IMR-90 (cell line): Measurements from ENCODE around the gene NAPSA. TPM values are rescaled to one million over a fixed set of nuclear protein-coding genes. Genes with fewer than 3 reads are reported as not detected.

ENCODE experiments used
- ATAC-seq: fragments of 200-7000 bp; cut with Tn5 transposase; 2 replicates; pipeline ENCODE4 v1.9.1; 2020; ENCODE audit warnings: low read depth, mild to moderate bottlenecking, moderate library complexity
- BruUV-seq: library from RNA; stranded (reverse); fragments of 400-500 nt; replicated peaks from 2 replicates; lab custom pipeline; 2021; lab: Mats Ljungman, UMichigan
- CTCF ChIA-PET: fragments of 300-600 bp; formaldehyde crosslinking; extraction: SDS; loops from one replicate; lab custom pipeline; 2021; ENCODE audit warnings: antibody characterized with exemption; lab: Yijun Ruan, JAX
- POLR2A ChIA-PET: fragments of 300-600 bp; sonication (Branson Sonifier 250); formaldehyde crosslinking; loops from one replicate; lab custom pipeline; 2022; ENCODE audit warnings: antibody characterized with exemption; ENCODE audit not compliant: unreplicated experiment; lab: Charles Lee
- DNase-seq: peaks from one replicate; pipeline ENCODE4 v3.0.0; 2013
- H2AFZ ChIP-seq: replicated peaks from 2 replicates; pipeline ENCODE3; 2013; ENCODE audit warnings: low read length, mild to moderate bottlenecking; ENCODE audit not compliant: poor library complexity
- H2AK5ac ChIP-seq: 2 replicates; pipeline ENCODE4 v1.6.1; 2013; ENCODE audit warnings: low read depth, low read length, inconsistent platforms
- H2AK9ac ChIP-seq: replicated peaks from 2 replicates; pipeline ENCODE3; 2013; ENCODE audit warnings: mild to moderate bottlenecking, low read depth, low read length, moderate library complexity; ENCODE audit not compliant: poor library complexity
- H2BK120ac ChIP-seq: 2 replicates; pipeline ENCODE4 v1.6.1; 2013; ENCODE audit warnings: low read depth, low read length, inconsistent platforms
- H2BK15ac ChIP-seq: 3 replicates; pipeline ENCODE4 v1.6.1; 2013; ENCODE audit warnings: low read depth, low read length, inconsistent platforms
- H2BK20ac ChIP-seq: 2 replicates; pipeline ENCODE4 v1.6.1; 2013; ENCODE audit warnings: low read depth, mild to moderate bottlenecking, inconsistent platforms, low read length, moderate library complexity
- H2BK5ac ChIP-seq: 2 replicates; pipeline ENCODE4 v1.6.1; 2013; ENCODE audit warnings: mild to moderate bottlenecking, low read depth, low read length, inconsistent platforms; ENCODE audit not compliant: poor library complexity, severe bottlenecking
- H3K14ac ChIP-seq: replicated peaks from 2 replicates; pipeline ENCODE4 v1.6.1; 2013; ENCODE audit warnings: low read depth, low read length, inconsistent platforms
- H3K18ac ChIP-seq: 2 replicates; pipeline ENCODE4 v1.6.1; 2013; ENCODE audit warnings: low read depth, low read length, control low read depth
- H3K23ac ChIP-seq: 2 replicates; pipeline ENCODE4 v1.6.1; 2013; ENCODE audit warnings: low read depth, low read length, inconsistent platforms
- H3K27ac ChIP-seq: 2 replicates; pipeline ENCODE4 v1.5.1; 2013; ENCODE audit warnings: mild to moderate bottlenecking, control low read depth, low read length; ENCODE audit not compliant: insufficient read depth
- H3K27me3 ChIP-seq: 2 replicates; pipeline ENCODE4 v1.6.1; 2013; ENCODE audit warnings: low read length; ENCODE audit not compliant: control insufficient read depth, insufficient read depth
- H3K36me3 ChIP-seq: 2 replicates; pipeline ENCODE4 v1.6.1; 2013; ENCODE audit warnings: low read length, mixed read lengths; ENCODE audit not compliant: control insufficient read depth, insufficient read depth
- H3K4ac ChIP-seq: 2 replicates; pipeline ENCODE4 v1.6.1; 2013; ENCODE audit warnings: low read depth, low read length, inconsistent platforms
- H3K4me1 ChIP-seq: 2 replicates; pipeline ENCODE4 v1.6.1; 2013; ENCODE audit warnings: low read length, mixed read lengths; ENCODE audit not compliant: control insufficient read depth, insufficient read depth
- H3K4me2 ChIP-seq: 2 replicates; pipeline ENCODE4 v1.6.1; 2013; ENCODE audit warnings: low read depth, mild to moderate bottlenecking, control low read depth, low read length, moderate library complexity
- H3K4me3 ChIP-seq: 2 replicates; pipeline ENCODE4 v1.5.1; 2013; ENCODE audit warnings: low read depth, mild to moderate bottlenecking, control low read depth, low read length, moderate library complexity; ENCODE audit not compliant: insufficient read depth
- H3K56ac ChIP-seq: 2 replicates; pipeline ENCODE4 v1.6.1; 2013; ENCODE audit warnings: low read length, inconsistent platforms; ENCODE audit not compliant: insufficient read depth; ENCODE audit errors: extremely low read depth
- H3K79me1 ChIP-seq, 2 experiments: 2 replicates each; pipeline ENCODE4 v1.6.1; 2013; ENCODE audit warnings: low read length in 2 of 2, inconsistent platforms in 1 of 2, low read depth in 1 of 2
- H3K9ac ChIP-seq: 2 replicates; pipeline ENCODE4 v1.6.1; 2013; ENCODE audit warnings: low read depth, low read length, control low read depth
- H3K9me1 ChIP-seq: 2 replicates; pipeline ENCODE4 v1.6.1; 2013; ENCODE audit warnings: low read length, inconsistent platforms; ENCODE audit not compliant: insufficient read depth
- H3K9me3 ChIP-seq: 2 replicates; pipeline ENCODE4 v1.6.1; 2013; ENCODE audit warnings: low read length; ENCODE audit not compliant: control insufficient read depth, insufficient read depth
- H4K20me1 ChIP-seq: 2 replicates; pipeline ENCODE4 v1.6.1; 2013; ENCODE audit warnings: low read length, inconsistent platforms; ENCODE audit not compliant: insufficient read depth
- H4K5ac ChIP-seq: 2 replicates; pipeline ENCODE4 v1.6.1; 2013; ENCODE audit warnings: mild to moderate bottlenecking, low read depth, low read length, control low read depth
- H4K8ac ChIP-seq, 2 experiments: 2 replicates each; pipeline ENCODE4 v1.6.1; 2013; ENCODE audit warnings: low read depth in 2 of 2, low read length in 2 of 2, control low read depth in 1 of 2, inconsistent platforms in 1 of 2
- H4K91ac ChIP-seq: 2 replicates; pipeline ENCODE4 v1.6.1; 2013; ENCODE audit warnings: low read depth, low read length, inconsistent platforms; ENCODE audit not compliant: insufficient read depth
- BHLHE40 ChIP-seq: fragments of 150-350 bp; IDR thresholded peaks from 2 replicates; pipeline ENCODE4 v1.6.1; 2016; ENCODE audit warnings: mild to moderate bottlenecking, low read depth, low read length
- CEBPB ChIP-seq: IDR thresholded peaks from 2 replicates; pipeline ENCODE4 v1.6.1; 2012; ENCODE audit warnings: low read depth, low read length, improper control_type of control experiment
- CHD1 ChIP-seq: IDR thresholded peaks from 2 replicates; pipeline ENCODE4 v1.6.1; 2012; ENCODE audit warnings: low read depth, low read length, improper control_type of control experiment
- FOS ChIP-seq: fragments of 150-350 bp; IDR thresholded peaks from 2 replicates; pipeline ENCODE4 v1.6.1; 2016; ENCODE audit warnings: low read depth, low read length
- MAFK ChIP-seq: IDR thresholded peaks from 2 replicates; pipeline ENCODE4 v1.6.1; 2012; ENCODE audit warnings: low read depth, low read length, improper control_type of control experiment
- MAZ ChIP-seq: IDR thresholded peaks from 2 replicates; pipeline ENCODE4 v1.6.1; 2012; ENCODE audit warnings: low read depth, mild to moderate bottlenecking, low read length, improper control_type of control experiment, moderate library complexity, borderline replicate concordance
- NFE2L2 ChIP-seq: fragments of 150-350 bp; IDR thresholded peaks from 2 replicates; pipeline ENCODE4 v1.6.1; 2016; ENCODE audit warnings: low read depth, mild to moderate bottlenecking, low read length
- POLR2A ChIP-seq: IDR thresholded peaks from 2 replicates; pipeline ENCODE4 v1.6.1; 2012; ENCODE audit warnings: mild to moderate bottlenecking, low read depth, low read length
- RAD21 ChIP-seq: IDR thresholded peaks from 2 replicates; pipeline ENCODE4 v1.6.1; 2012; ENCODE audit warnings: low read length, improper control_type of control experiment
- SMC3 ChIP-seq: fragments of 150-350 bp; IDR thresholded peaks from 2 replicates; pipeline ENCODE4 v1.6.1; 2016; ENCODE audit warnings: low read depth, mild to moderate bottlenecking, antibody characterized with exemption, low read length, moderate library complexity
- WGBS, 2 experiments: methylation state at CpG; one replicate each; pipeline versions ENCODE4 v1.1.5 to v1.1.7; 2013; ENCODE audit warnings: missing lambda C conversion rate in 2 of 2; ENCODE audit not compliant: insufficient read length in 1 of 2; ENCODE audit errors: extremely low coverage in 2 of 2; 5-methylcytosine and 5-hydroxymethylcytosine counted together
- dilution Hi-C: fragments of 300-500 bp; cut with HindIII; formaldehyde crosslinking; loops from one replicate; pipeline ENCODE4 v1.14.3; 2018; ENCODE audit warnings: low sequenced_read_pairs; ENCODE audit not compliant: unreplicated experiment
- in situ Hi-C: fragments of 300-500 bp; cut with MboI; formaldehyde crosslinking; loops from 3 replicates; pipeline ENCODE4 v1.14.3; 2019; ENCODE audit warnings: low sequenced_read_pairs, inconsistent platforms, mixed read lengths
- intact Hi-C: fragments of 100-400 bp; cut with micrococcal nuclease; formaldehyde crosslinking; loops from 2 replicates; pipeline ENCODE4 v1.10.0; 2022
- polyA plus RNA-seq, 3 experiments: library from polyadenylated mRNA; depleted of rRNA; stranded (reverse); fragments of >200 nt; gene quantifications; 2 replicates each; pipeline ENCODE4 v1.2.3, GENCODE V29; 2012; ENCODE audit warnings: low replicate concordance in 1 of 3
- total RNA-seq: library from RNA; depleted of rRNA; stranded (reverse); fragments of >200 nt; gene quantifications from 2 replicates; pipeline ENCODE4 v1.2.3, GENCODE V29; 2012
- TF ChIP-seq, protein P1 (sequence below): fragments of 150-350 bp; IDR thresholded peaks from 2 replicates; pipeline ENCODE4 v1.6.1; 2016; ENCODE audit warnings: low read depth, mild to moderate bottlenecking, low read length, moderate library complexity, borderline replicate concordance
- TF ChIP-seq, protein P2 (sequence below): conservative IDR thresholded peaks from 2 replicates; pipeline ENCODE4 v1.5.1; 2012; ENCODE audit warnings: mild to moderate bottlenecking, low read depth, low read length, improper control_type of control experiment
- TF ChIP-seq, protein P3 (sequence below): fragments of 150-350 bp; IDR thresholded peaks from 2 replicates; pipeline ENCODE4 v1.6.1; 2017; ENCODE audit warnings: mild to moderate bottlenecking, antibody characterized with exemption, low read length, low read depth

NAPSA gene
- total and polyA plus RNA-seq, 2 of the 4 experiments (the other 2 are of a cell fraction), result 0.39 TPM; not detected in 1

DNA sequence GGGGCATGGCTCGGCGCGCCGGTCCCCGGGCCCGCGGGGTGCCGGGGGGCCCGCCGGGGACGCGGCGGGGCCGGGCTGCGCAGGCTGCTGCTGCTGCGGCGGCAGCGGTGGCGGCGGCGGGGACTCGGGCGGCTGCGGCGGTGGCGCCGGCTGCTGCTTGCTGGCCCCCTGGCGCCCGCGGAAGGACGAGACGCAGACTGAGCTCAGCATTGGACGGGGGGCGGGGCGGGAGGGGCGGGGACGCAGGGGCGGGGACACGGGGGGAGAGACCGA, 36.6 kb downstream of the NAPSA start:
- no peak overlapping the region for H2AK9ac ChIP-seq
- H3K36me3 ChIP-seq, result no peaks in the 10 kb centered on the region
- WGBS, 2 experiments, result no CpG with 5 or more reads among the region's 40 CpGs
- H2AFZ ChIP-seq, result no peak overlapping the region
- H3K14ac ChIP-seq, result no peak overlapping the region
- no TSS peak for BruUV-seq
- no peak overlapping the region for H4K91ac ChIP-seq
- intact Hi-C loops (no loop called here), in situ Hi-C loops (no loop called here), dilution Hi-C loops (no loop called here)
- H2AK5ac ChIP-seq, result no peak overlapping the region
- ATAC-seq, result no peak
- H3K9me1 ChIP-seq, result no peaks in the 10 kb centered on the region; the same call in 1 of the 2 replicates
- H3K23ac ChIP-seq, result no peak overlapping the region
- no peak overlapping the region for H3K9ac ChIP-seq
- H2BK5ac ChIP-seq, result no peak overlapping the region
- H3K4me3 ChIP-seq, result peak overlapping the region; percentile 25; the same call in 1 of the 2 replicates
- peaks cover 46% of the 10 kb centered on the region for H3K27me3 ChIP-seq
- H2BK20ac ChIP-seq, result no peak overlapping the region
- H3K79me1 ChIP-seq, result no peaks in the 10 kb centered on the region
- no peak overlapping the region for H3K56ac ChIP-seq
- POLR2A ChIA-PET, result no interaction called here
- H4K8ac ChIP-seq, result no peak overlapping the region
- H3K4me2 ChIP-seq, result no peak overlapping the region
- H3K18ac ChIP-seq, result no peak overlapping the region
- CTCF ChIA-PET, result no interaction called here
- H3K4me1 ChIP-seq, result no peaks in the 10 kb centered on the region
- H4K20me1 ChIP-seq, result no peaks in the 10 kb centered on the region
- peaks cover 11% of the 10 kb centered on the region for H3K9me3 ChIP-seq
- H3K27ac ChIP-seq, result no peak overlapping the region
- H2BK120ac ChIP-seq, result no peak overlapping the region
- TF ChIP-seq MAFK (no peak), CHD1 (no peak), CEBPB (no peak), RAD21 (no peak), BHLHE40 (no peak), MAZ (no peak), NFE2L2 (no peak), FOS (no peak), SMC3 (no peak), POLR2A (no peak)
- TF ChIP-seq, protein P1, sequence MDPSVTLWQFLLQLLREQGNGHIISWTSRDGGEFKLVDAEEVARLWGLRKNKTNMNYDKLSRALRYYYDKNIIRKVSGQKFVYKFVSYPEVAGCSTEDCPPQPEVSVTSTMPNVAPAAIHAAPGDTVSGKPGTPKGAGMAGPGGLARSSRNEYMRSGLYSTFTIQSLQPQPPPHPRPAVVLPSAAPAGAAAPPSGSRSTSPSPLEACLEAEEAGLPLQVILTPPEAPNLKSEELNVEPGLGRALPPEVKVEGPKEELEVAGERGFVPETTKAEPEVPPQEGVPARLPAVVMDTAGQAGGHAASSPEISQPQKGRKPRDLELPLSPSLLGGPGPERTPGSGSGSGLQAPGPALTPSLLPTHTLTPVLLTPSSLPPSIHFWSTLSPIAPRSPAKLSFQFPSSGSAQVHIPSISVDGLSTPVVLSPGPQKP, result no peak
- TF ChIP-seq, protein P2, sequence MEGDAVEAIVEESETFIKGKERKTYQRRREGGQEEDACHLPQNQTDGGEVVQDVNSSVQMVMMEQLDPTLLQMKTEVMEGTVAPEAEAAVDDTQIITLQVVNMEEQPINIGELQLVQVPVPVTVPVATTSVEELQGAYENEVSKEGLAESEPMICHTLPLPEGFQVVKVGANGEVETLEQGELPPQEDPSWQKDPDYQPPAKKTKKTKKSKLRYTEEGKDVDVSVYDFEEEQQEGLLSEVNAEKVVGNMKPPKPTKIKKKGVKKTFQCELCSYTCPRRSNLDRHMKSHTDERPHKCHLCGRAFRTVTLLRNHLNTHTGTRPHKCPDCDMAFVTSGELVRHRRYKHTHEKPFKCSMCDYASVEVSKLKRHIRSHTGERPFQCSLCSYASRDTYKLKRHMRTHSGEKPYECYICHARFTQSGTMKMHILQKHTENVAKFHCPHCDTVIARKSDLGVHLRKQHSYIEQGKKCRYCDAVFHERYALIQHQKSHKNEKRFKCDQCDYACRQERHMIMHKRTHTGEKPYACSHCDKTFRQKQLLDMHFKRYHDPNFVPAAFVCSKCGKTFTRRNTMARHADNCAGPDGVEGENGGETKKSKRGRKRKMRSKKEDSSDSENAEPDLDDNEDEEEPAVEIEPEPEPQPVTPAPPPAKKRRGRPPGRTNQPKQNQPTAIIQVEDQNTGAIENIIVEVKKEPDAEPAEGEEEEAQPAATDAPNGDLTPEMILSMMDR, result no peak
- TF ChIP-seq, protein P3, sequence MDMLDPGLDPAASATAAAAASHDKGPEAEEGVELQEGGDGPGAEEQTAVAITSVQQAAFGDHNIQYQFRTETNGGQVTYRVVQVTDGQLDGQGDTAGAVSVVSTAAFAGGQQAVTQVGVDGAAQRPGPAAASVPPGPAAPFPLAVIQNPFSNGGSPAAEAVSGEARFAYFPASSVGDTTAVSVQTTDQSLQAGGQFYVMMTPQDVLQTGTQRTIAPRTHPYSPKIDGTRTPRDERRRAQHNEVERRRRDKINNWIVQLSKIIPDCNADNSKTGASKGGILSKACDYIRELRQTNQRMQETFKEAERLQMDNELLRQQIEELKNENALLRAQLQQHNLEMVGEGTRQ, result no peak
- H4K5ac ChIP-seq, result no peak overlapping the region
- no peak overlapping the region for H3K4ac ChIP-seq
- DNase-seq, result no peak
- H2BK15ac ChIP-seq, result no peak overlapping the region
